Thymus (tissue), 11 donors: ENCODE data around the gene GLRX5. TPM values are rescaled to one million over a fixed set of nuclear protein-coding genes. Genes with fewer than 3 reads are reported as not detected.

Experiments used
- DNase-seq, 9 donors: peaks; one replicate each; pipeline ENCODE4 v3.0.0-alpha.2; 2013; ENCODE audit warnings: low spot score in 9 of 9, low read depth in 6 of 9, missing footprints in 1 of 9
- H3K27ac ChIP-seq, 2 donors: one replicate each; pipeline ENCODE4 v1.5.1; 2013; ENCODE audit warnings: control low read depth in 1 of 2, low read depth in 1 of 2, low read length in 1 of 2, mild to moderate bottlenecking in 1 of 2, moderate library complexity in 1 of 2
- H3K27me3 ChIP-seq, 2 donors: one replicate each; pipeline ENCODE4 v1.5.1; 2013; ENCODE audit warnings: low read length in 1 of 2; ENCODE audit not compliant: control insufficient read depth in 2 of 2, insufficient read depth in 1 of 2
- H3K36me3 ChIP-seq, 2 donors: one replicate each; pipeline ENCODE4 v1.5.1; 2013; ENCODE audit warnings: low read length in 1 of 2, mild to moderate bottlenecking in 1 of 2, moderate library complexity in 1 of 2; ENCODE audit not compliant: control insufficient read depth in 2 of 2, insufficient read depth in 2 of 2
- H3K4me1 ChIP-seq, 2 donors: one replicate each; pipeline ENCODE4 v1.5.1; 2013; ENCODE audit warnings: low read length in 2 of 2; ENCODE audit not compliant: control insufficient read depth in 2 of 2, insufficient read depth in 2 of 2
- H3K4me3 ChIP-seq, 2 donors: one replicate each; pipeline ENCODE4 v1.5.1; 2013; ENCODE audit warnings: low read length in 2 of 2, control low read depth in 1 of 2, mild to moderate bottlenecking in 1 of 2
- H3K9me3 ChIP-seq, 2 donors: one replicate each; pipeline ENCODE4 v1.5.1; 2013; ENCODE audit warnings: low read length in 1 of 2, mild to moderate bottlenecking in 1 of 2; ENCODE audit not compliant: control insufficient read depth in 2 of 2, insufficient read depth in 1 of 2
- WGBS: extraction: QIAGEN DNeasy Blood & Tissue Kit; methylation state at CpG from one replicate; pipeline ENCODE4 v1.1.7; 2013; 5-methylcytosine and 5-hydroxymethylcytosine counted together
- polyA plus RNA-seq: library from polyadenylated mRNA; stranded (reverse); fragments of 200-250 nt; gene quantifications from one replicate; pipeline ENCODE4 v1.2.3, GENCODE V29; 2013
- total RNA-seq: library from RNA; stranded (reverse); fragments of 120-200 nt; gene quantifications from one replicate; pipeline ENCODE4 v1.2.4, GENCODE V29; 2013
- donor health status: healthy.

The GLRX5 gene
- total and polyA plus RNA-seq, 2 donors = 44.2 to 51.5 TPM

- 87% methylated on average over 8 of the region's 8 CpGs for WGBS
- H3K27me3 ChIP-seq = no peaks in the 10 kb centered on the region
- peaks cover 0 to 19% of the 10 kb centered on the region in 2 donors for H3K36me3 ChIP-seq
- no peak overlapping the region for H3K27ac ChIP-seq
- DNase-seq = no peak
- no peaks in the 10 kb centered on the region for H3K4me1 ChIP-seq
- H3K4me3 ChIP-seq = no peak overlapping the region
- no peaks in the 10 kb centered on the region for H3K9me3 ChIP-seq
Measured at GRCh38 chr14:95544588-95544987, 9.7 kb downstream of the GLRX5 start.

GRCh38 chr14:95545515-95546168 is 10.8 kb downstream of the GLRX5 start:
- 97% methylated on average over 5 of the region's 5 CpGs for WGBS
- Histone ChIP-seq H3K36me3 (peaks cover 0 to 19% of the 10 kb centered on the region in 2 donors), H3K27me3 (no peaks in the 10 kb centered on the region), H3K9me3 (no peaks in the 10 kb centered on the region), H3K4me3 (no peak overlapping the region), H3K27ac (no peak overlapping the region), H3K4me1 (no peaks in the 10 kb centered on the region)
- DNase-seq = no peak

DNA sequence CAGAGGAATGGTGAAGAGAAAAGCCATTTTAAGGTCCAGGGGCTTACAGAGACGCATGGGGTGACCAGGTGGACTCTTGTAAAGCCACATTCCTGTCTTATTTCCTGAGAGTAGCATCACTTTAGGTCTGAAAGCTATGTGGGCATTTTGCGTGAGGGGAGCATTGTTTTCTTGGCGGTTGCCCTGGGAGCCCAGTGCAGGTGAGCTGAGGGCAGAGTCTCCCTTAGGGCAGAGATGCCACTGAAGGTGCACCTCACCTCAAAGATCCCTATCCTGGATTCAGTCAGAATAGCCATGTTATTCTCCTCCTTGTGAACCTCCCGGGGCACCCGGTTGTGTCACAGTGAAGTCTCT is 12.4 kb downstream of the GLRX5 start:
- 92% methylated on average over 5 of the region's 5 CpGs for WGBS
- Histone ChIP-seq H3K4me3 (no peak overlapping the region), H3K27me3 (no peaks in the 10 kb centered on the region), H3K36me3 (peaks cover 0 to 19% of the 10 kb centered on the region in 2 donors), H3K4me1 (no peaks in the 10 kb centered on the region), H3K9me3 (no peaks in the 10 kb centered on the region), H3K27ac (no peak overlapping the region)
- no peak for DNase-seq

GRCh38 chr14:95547626-95548327 is 12.9 kb downstream of the GLRX5 start:
- Histone ChIP-seq H3K27ac (no peak overlapping the region), H3K4me3 (no peak overlapping the region), H3K9me3 (no peaks in the 10 kb centered on the region), H3K36me3 (peaks cover 0 to 19% of the 10 kb centered on the region in 2 donors), H3K4me1 (no peaks in the 10 kb centered on the region), H3K27me3 (no peaks in the 10 kb centered on the region)
- WGBS = 90% methylated on average over 14 of the region's 14 CpGs
- DNase-seq = no peak

- no peak for DNase-seq
- Histone ChIP-seq H3K36me3 (peaks cover 0 to 19% of the 10 kb centered on the region in 2 donors), H3K4me1 (no peaks in the 10 kb centered on the region), H3K9me3 (no peaks in the 10 kb centered on the region), H3K27me3 (no peaks in the 10 kb centered on the region), H3K27ac (no peak overlapping the region), H3K4me3 (no peak overlapping the region)
- 98% methylated on average over 9 of the region's 9 CpGs for WGBS
Measured at GRCh38 chr14:95548328-95548929, 13.6 kb downstream of the GLRX5 start.

DNA sequence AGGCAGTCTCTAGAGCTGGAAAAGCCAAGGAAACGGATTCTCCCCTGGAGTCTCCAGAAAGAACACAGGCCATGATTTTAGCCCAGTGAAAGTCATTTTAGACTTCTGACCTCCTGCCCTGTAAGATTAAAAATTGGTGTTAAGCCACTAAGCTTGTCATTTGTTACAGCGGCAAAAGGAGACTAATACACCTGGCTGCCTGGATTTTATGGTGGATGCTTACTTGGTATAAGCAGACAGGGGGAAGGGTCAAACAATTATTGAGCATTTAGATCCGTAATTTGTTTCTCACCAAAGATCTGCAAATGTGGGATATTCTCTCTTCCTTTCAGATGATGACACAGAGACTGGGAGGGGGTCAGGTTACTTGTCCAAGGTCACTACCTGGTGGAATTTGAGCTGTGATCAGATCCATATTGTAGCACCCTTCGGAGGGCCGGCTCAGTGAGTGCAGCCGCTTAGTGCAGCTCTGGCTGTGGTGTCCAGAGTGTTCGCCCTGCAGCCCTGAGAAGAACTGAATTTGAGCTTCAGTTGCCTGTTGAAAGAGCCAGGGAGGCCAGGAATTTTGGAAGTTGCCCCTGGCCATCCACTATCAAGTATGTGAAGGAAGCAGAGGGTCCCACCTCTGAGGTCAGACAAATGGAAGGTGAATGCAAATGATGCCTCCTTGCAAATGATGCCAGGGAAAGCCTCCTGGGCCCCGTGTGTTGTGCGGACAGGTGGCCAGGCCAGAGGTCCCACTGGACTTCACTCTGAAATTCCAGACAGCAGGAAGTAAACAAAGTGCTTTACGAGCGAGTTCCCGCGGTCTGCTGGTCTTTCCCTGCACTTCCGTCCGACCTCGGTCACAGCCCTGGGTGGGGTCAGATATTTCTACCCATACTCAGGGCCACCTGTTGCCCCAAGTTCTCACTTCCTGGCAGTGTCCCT is 15.1 kb downstream of the GLRX5 start:
- H3K27ac ChIP-seq = no peak overlapping the region
- H3K36me3 ChIP-seq = peaks cover 0 to 11% of the 10 kb centered on the region in 2 donors
- H3K4me3 ChIP-seq = no peak overlapping the region
- no peaks in the 10 kb centered on the region for H3K9me3 ChIP-seq
- no peaks in the 10 kb centered on the region for H3K27me3 ChIP-seq
- WGBS = 89% methylated on average over 16 of the region's 16 CpGs
- no peak for DNase-seq
- no peaks in the 10 kb centered on the region for H3K4me1 ChIP-seq

- Histone ChIP-seq H3K27ac (no peak overlapping the region), H3K4me3 (no peak overlapping the region), H3K4me1 (no peaks in the 10 kb centered on the region), H3K9me3 (no peaks in the 10 kb centered on the region), H3K27me3 (no peaks in the 10 kb centered on the region), H3K36me3 (peaks cover 0 to 5% of the 10 kb centered on the region in 2 donors)
- WGBS = 100% methylated on average over 1 of the region's 1 CpG
- DNase-seq = no peak
Measured at GRCh38 chr14:95551435-95551834, 16.6 kb downstream of the GLRX5 start.

DNA sequence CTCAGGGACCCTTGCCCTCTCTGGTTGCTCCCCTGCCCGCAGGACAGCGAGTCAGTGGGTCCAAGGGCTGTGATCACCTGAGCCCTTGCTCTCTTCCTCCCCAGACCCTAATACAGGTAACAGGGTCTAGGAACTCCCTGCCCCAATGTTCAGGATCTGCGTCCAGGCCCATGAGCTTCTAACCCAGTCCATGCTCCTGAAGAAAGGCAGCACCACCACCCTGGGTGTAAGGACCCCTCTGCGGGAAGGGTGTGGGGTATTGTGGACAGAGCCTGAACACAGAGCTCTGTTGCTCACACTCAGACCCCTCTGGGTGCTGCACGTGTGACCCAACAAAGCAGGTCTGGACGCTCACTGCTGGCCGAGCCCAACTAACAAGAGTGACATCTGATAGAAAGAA is 18.3 kb downstream of the GLRX5 start:
- no peaks in the 10 kb centered on the region for H3K27me3 ChIP-seq
- 94% methylated on average over 7 of the region's 7 CpGs for WGBS
- H3K4me1 ChIP-seq = no peaks in the 10 kb centered on the region
- no peaks in the 10 kb centered on the region for H3K36me3 ChIP-seq
- H3K4me3 ChIP-seq = no peak overlapping the region
- no peaks in the 10 kb centered on the region for H3K9me3 ChIP-seq
- DNase-seq = no peak
- no peak overlapping the region for H3K27ac ChIP-seq
